HG03520 (cell line): ENCODE measurements around the gene UMODL1.

ENCODE experiments used
- ATAC-seq: cut with Tn5 transposase; IDR thresholded peaks from one replicate; pipeline ENCODE4 v1.9.1; 2021; ENCODE audit warnings: mild to moderate bottlenecking, moderate library complexity; ENCODE audit not compliant: unreplicated experiment

UMODL1 gene, protein sequence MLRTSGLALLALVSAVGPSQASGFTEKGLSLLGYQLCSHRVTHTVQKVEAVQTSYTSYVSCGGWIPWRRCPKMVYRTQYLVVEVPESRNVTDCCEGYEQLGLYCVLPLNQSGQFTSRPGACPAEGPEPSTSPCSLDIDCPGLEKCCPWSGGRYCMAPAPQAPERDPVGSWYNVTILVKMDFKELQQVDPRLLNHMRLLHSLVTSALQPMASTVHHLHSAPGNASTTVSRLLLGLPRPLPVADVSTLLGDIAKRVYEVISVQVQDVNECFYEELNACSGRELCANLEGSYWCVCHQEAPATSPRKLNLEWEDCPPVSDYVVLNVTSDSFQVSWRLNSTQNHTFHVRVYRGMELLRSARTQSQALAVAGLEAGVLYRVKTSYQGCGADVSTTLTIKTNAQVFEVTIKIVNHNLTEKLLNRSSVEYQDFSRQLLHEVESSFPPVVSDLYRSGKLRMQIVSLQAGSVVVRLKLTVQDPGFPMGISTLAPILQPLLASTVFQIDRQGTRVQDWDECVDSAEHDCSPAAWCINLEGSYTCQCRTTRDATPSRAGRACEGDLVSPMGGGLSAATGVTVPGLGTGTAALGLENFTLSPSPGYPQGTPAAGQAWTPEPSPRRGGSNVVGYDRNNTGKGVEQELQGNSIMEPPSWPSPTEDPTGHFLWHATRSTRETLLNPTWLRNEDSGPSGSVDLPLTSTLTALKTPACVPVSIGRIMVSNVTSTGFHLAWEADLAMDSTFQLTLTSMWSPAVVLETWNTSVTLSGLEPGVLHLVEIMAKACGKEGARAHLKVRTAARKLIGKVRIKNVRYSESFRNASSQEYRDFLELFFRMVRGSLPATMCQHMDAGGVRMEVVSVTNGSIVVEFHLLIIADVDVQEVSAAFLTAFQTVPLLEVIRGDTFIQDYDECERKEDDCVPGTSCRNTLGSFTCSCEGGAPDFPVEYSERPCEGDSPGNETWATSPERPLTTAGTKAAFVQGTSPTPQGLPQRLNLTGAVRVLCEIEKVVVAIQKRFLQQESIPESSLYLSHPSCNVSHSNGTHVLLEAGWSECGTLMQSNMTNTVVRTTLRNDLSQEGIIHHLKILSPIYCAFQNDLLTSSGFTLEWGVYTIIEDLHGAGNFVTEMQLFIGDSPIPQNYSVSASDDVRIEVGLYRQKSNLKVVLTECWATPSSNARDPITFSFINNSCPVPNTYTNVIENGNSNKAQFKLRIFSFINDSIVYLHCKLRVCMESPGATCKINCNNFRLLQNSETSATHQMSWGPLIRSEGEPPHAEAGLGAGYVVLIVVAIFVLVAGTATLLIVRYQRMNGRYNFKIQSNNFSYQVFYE

DNA sequence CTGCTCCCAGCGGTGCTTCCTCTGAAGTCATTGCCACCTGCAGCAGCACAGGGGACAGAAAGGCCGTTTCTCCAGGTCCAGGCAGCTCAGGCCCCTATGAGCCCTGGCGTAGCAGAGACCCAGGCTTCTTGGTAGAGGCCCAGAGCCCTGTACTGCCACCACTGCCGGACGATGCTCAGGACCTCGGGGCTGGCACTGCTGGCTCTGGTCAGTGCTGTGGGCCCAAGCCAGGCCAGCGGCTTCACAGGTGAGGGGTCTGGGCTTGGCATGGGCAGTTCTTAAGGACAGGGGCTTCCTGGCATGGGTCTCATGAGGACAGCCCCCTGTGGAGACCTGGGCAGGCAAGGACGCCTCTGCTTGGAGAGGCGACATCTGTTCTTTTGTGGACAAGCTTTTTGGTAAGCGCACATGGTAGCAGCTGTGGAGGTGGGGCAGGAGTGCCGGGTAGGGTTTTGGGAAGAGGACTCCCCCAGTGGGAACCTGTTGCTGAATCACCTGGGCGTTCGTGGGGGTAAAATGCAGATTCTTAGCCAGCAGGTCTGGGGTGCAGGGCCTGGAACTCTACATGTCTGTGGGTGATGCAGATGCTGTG lies at the start of gene UMODL1:
UMODL1 (plus strand) TSS at position 172 of the 592 bp plus-strand sequence; CDS start at position 172, 0 bp downstream.
- no peak for ATAC-seq

GRCh38 chr21:42021371-42022090 lies 49.6 kb upstream of the UMODL1 start:
- no peak for ATAC-seq

- ATAC-seq, result no peak
Observed at GRCh38 chr21:42022091-42022430, 49.1 kb upstream of the UMODL1 start.

DNA sequence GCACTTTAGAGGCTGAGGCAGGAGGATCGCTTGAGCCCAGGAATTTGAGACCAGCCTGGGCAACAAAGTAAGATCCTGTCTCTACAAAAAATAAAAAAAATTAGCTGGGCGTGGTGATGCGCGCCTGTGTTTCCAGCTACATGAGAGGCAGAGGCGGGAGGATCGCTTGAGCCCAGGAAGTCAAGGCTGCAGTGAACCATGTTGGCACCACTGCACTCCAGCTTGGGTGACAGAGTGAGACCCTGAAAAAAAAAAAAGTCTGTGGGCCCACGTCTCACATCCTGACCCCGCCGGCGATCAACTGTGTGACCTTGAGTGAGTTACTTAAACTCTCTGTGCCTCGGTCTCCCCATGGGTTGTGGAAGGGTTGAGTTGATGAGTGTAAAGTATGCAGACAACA lies 48.2 kb upstream of the UMODL1 start:
- no peak for ATAC-seq

GRCh38 chr21:42025376-42026081 lies 45.6 kb upstream of the UMODL1 start:
- no peak for ATAC-seq

- ATAC-seq, result no peak
Observed at GRCh38 chr21:42026082-42026435, 45.1 kb upstream of the UMODL1 start.

DNA sequence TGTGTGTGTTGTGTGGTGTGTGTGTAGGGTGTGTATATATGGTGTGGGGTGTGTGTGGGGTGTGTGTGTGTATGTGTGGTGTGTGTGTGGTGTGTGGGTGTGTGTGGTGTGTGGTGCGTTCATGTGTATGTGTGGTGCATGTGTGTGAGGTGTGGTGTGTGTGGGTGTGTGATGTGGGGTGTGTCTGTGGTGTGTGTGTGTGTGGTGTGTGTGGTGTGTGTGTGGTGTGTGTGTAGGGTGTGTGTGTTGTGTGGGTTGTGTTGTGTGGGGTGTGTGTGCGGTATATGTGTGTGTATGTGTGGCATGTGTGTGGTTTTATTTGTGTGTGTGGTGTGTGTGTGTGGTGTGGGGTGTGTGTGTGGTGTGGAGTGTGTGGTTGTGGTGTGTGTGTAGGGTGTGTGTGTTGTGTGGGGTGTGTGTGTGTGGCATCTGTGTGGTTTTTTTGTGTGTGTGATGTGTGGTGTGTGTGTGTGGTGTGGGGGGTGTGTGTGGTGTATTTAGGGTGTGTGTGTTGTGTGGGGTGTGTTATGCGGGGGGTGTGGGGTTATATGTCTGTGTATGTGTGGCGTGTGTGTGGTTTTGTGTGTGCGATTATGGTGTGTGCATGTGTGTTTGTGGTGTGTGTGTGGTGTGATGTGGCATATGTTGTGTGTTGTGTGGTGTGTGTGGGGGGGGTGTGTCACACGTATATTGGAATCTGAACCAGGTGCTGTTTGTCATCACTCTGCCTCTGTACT lies 43.9 kb upstream of the UMODL1 start:
- no peak for ATAC-seq

- no peak for ATAC-seq
Observed at GRCh38 chr21:42027822-42028765, 43.0 kb upstream of the UMODL1 start.

GRCh38 chr21:42028766-42029425 lies 42.2 kb upstream of the UMODL1 start:
- ATAC-seq, result no peak

- ATAC-seq, result no peak
Observed at GRCh38 chr21:42030311-42030710, 40.8 kb upstream of the UMODL1 start.

DNA sequence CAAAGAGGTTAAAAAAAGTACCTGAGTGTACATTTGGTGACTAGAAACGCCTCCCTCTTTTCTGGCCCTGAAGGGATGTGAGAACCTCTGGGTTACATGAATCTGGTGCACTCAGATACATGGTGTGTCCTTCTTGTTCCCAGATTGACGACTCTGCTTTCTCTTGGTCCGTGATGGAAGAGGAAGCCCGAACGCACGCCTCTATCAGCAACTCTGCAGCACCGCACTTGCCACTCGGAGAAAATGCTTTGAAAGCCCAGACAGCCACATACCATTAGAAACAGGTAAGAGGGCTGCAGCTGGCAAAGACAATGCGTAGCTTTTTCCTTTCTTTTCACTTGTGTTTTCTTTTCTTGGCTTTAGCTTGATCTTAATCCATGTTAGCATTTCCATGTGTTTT lies 39.9 kb upstream of the UMODL1 start:
- no peak for ATAC-seq

DNA sequence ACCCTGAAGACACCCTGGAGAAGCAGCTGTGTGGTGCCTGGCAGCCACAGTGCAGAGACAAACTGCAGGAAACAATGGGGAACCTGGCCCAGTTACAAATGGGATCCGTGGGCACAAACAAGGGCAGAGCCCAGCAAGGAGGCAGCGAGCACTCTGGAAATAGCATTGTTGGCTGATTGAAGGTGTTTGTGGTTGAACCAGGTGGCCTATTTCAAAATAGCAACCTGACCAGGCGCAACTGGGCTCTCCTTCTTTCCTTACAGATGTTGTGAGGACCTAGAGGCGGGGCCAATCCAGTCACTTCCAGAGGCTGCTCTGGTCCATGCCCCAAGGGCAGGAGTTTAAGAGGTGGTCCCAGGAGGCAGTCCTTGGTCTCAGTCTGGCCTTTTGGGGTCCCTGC lies 39.3 kb upstream of the UMODL1 start:
- ATAC-seq, result no peak

DNA sequence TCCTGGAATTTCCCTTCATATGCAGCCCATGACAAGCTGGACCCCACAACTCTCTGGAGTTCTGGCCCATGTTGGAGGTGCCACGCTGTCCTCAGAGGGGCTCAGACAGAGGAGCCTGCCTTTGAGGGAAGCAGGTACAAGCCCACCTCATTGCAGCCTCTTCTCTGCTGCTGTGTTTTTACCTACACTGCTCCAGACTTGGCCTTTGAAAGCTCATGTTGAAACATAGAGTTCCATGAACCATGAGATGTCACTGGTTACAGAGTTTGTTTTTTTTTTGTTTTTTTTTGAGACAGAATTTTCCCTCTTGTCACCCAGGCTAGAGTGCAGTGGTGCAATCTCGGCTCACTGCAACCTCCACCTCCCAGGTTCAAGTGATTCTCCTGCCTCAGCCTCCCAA lies 38.9 kb upstream of the UMODL1 start:
- ATAC-seq, result no peak

DNA sequence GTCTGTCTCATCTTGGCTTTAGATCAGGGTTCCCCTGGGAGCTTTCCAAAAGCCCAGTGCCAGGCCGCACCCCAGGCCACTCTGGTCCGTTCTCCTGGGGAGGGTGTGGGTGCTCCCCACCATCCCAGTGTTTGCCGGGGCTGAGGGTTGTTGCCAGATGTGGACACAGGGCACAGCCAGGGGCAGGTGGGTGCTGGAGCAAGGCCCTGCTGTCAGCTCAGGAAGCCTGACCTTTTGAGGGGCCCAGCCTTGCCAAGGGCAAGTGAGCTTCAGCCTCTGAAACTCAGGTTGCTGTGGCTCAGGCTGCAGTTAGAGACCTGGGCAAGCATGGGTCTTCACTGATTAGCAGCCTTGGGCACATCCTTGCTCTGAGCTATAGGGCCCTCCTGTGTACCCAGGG lies 38.1 kb upstream of the UMODL1 start:
- no peak for ATAC-seq

GRCh38 chr21:42036313-42036712 lies 34.8 kb upstream of the UMODL1 start:
- no peak for ATAC-seq

GRCh38 chr21:42037516-42037915 lies 33.6 kb upstream of the UMODL1 start:
- ATAC-seq, result no peak

GRCh38 chr21:42037943-42038342 lies 33.2 kb upstream of the UMODL1 start:
- no peak for ATAC-seq
